Right lobe of liver (tissue), 6 donors: Measurements from ENCODE around the gene MKNK1. TPM values are rescaled to one million over a fixed set of nuclear protein-coding genes. Genes with fewer than 3 reads are reported as not detected.

Source experiments
- ATAC-seq, 4 donors: fragments of 200-7000 bp; cut with Tn5 transposase; one replicate each; pipeline ENCODE4 v1.9.1; 2020; ENCODE audit warnings: mild to moderate bottlenecking in 4 of 4, moderate library complexity in 4 of 4
- DNase-seq, 3 donors: peaks; one replicate each; pipeline ENCODE4 v3.0.0-alpha.2; 2020
- H3K27ac ChIP-seq, 3 donors: fragments of 200-600 bp; one replicate each; pipeline ENCODE4 v1.8.0; 2022
- H3K27me3 ChIP-seq, 2 donors: fragments of 200-600 bp; one replicate each; pipeline ENCODE4 v1.8.0; 2022
- H3K36me3 ChIP-seq, 4 donors: fragments of 200-600 bp; sonication (generic) in 1 of 4; one replicate each; pipeline versions ENCODE4 v1.5.1 to v1.8.0; 2017 to 2022; ENCODE audit warnings: control low read depth in 1 of 4
- H3K4me1 ChIP-seq, 4 donors: fragments of 200-600 bp; sonication (generic) in 1 of 4; one replicate each; pipeline versions ENCODE4 v1.5.1 to v1.8.0; 2017 to 2022; ENCODE audit warnings: control low read depth in 1 of 4
- H3K4me3 ChIP-seq, 3 donors: fragments of 200-600 bp; one replicate each; pipeline ENCODE4 v1.8.0; 2022
- H3K9me3 ChIP-seq, 4 donors: fragments of 200-600 bp; sonication (generic) in 1 of 4; one replicate each; pipeline versions ENCODE4 v1.5.1 to v1.8.0; 2017 to 2022; ENCODE audit warnings: control low read depth in 1 of 4
- CTCF ChIP-seq, 4 donors: fragments of 200-600 bp in 3 of 4; fragments of 450-650 bp in 1 of 4; IDR thresholded peaks; one replicate each; pipeline versions ENCODE4 v1.5.1 to v1.8.0; 2016 to 2022; ENCODE audit warnings: antibody characterized with exemption in 4 of 4, mild to moderate bottlenecking in 2 of 4
- POLR2A ChIP-seq: fragments of 450-650 bp; IDR thresholded peaks from one replicate; pipeline ENCODE4 v1.6.1; 2017; ENCODE audit warnings: antibody characterized with exemption, mild to moderate bottlenecking
- WGBS: methylation state at CpG from one replicate; pipeline ENCODE4 v1.1.6; 2018; ENCODE audit warnings: low coverage, low lambda C conversion rate; ENCODE audit not compliant: insufficient coverage; ENCODE audit errors: missing lambda C conversion rate; 5-methylcytosine and 5-hydroxymethylcytosine counted together
- intact Hi-C, 2 donors: fragments of 100-400 bp; cut with DNase I; formaldehyde crosslinking; loops; one replicate each; pipeline versions ENCODE4 v1.11.2 to v1.14.1; 2022
- total RNA-seq, 6 experiments: library from RNA; depleted of rRNA in 2 of 6; stranded (reverse); fragments of >200 nt in 2 of 6; fragmentation: NEBNext Ultra II Directional in 3 of 6; extraction: Animal tissue kit (Norgen Biotek cat#: 25700) in 3 of 6; gene quantifications; one replicate each; pipeline versions ENCODE4 v1.1.0 to v1.2.4, GENCODE V29; 2016 to 2023
- donor health status: DM: no; HTN: yes; CAD: no.
- donor health status: DM: no; HTN: no; CAD: no.
- donor health status: DM: no; HTN: no; CAD: no.
- donor health status: DM: no; HTN: yes; CAD: no.
- donor health status: DM: no; HTN: yes; CAD: no.

The MKNK1 gene
- total RNA-seq, 6 experiments from 2014 or later, result 17.5 to 27.2 (median 20.8) TPM

- no peaks in the 10 kb centered on the region for H3K4me1 ChIP-seq
- H3K4me3 ChIP-seq, result no peak overlapping the region
- no peaks in the 10 kb centered on the region for H3K9me3 ChIP-seq
- peaks cover 0 to 40% (median 10%) of the 10 kb centered on the region in 4 donors for H3K36me3 ChIP-seq
- no peak overlapping the region for H3K27ac ChIP-seq
- peak in 1 of 4 donors; percentile 24 for ATAC-seq
- no peak for DNase-seq
- no peak for TF ChIP-seq CTCF (IDR thresholded peaks at IDR 0.05)
- no peak for TF ChIP-seq POLR2A
- WGBS, result no CpG with 5 or more reads among the region's 15 CpGs
- H3K27me3 ChIP-seq, result no peaks in the 10 kb centered on the region
- intact Hi-C loops, result no loop called here
Observed at GRCh38 chr1:46562498-46562897, 41.6 kb downstream of the MKNK1 start.

GRCh38 chr1:46558966-46559365 is 45.1 kb downstream of the MKNK1 start:
- TF ChIP-seq CTCF (IDR thresholded peaks at IDR 0.05), result no peak
- no peak for TF ChIP-seq POLR2A
- Histone ChIP-seq H3K4me3 (no peak overlapping the region), H3K4me1 (no peaks in the 10 kb centered on the region), H3K9me3 (no peaks in the 10 kb centered on the region), H3K36me3 (peaks cover 0 to 33% (median 4%) of the 10 kb centered on the region in 4 donors), H3K27me3 (no peaks in the 10 kb centered on the region), H3K27ac (no peak overlapping the region)
- intact Hi-C loops, result no loop called here
- WGBS, result 80% methylated on average over 2 of the region's 8 CpGs
- no peak for ATAC-seq
- no peak for DNase-seq

GRCh38 chr1:46558141-46558963 is 45.7 kb downstream of the MKNK1 start:
- Histone ChIP-seq H3K4me3 (no peak overlapping the region), H3K27me3 (no peaks in the 10 kb centered on the region), H3K9me3 (no peaks in the 10 kb centered on the region), H3K4me1 (no peaks in the 10 kb centered on the region), H3K36me3 (peaks cover 0 to 31% (median 4%) of the 10 kb centered on the region in 4 donors), H3K27ac (no peak overlapping the region)
- intact Hi-C loops, result no loop called here
- WGBS, result 89% methylated on average over 9 of the region's 20 CpGs
- ATAC-seq (no peak), DNase-seq (no peak)
- TF ChIP-seq POLR2A (no peak), CTCF (IDR thresholded peaks at IDR 0.05) (no peak)

GRCh38 chr1:46557403-46557802 is 46.7 kb downstream of the MKNK1 start:
- Histone ChIP-seq H3K4me1 (no peaks in the 10 kb centered on the region), H3K27ac (no peak overlapping the region), H3K27me3 (no peaks in the 10 kb centered on the region), H3K36me3 (peaks cover 0 to 21% (median under 1%) of the 10 kb centered on the region in 4 donors), H3K9me3 (no peaks in the 10 kb centered on the region), H3K4me3 (no peak overlapping the region)
- TF ChIP-seq POLR2A (no peak), CTCF (IDR thresholded peaks at IDR 0.05) (no peak)
- 62% methylated on average over 5 of the region's 5 CpGs for WGBS
- intact Hi-C loops, result no loop called here
- DNase-seq (no peak), ATAC-seq (peak in 1 of 4 donors; percentile 10)
